HEK293 (cell line): ENCODE measurements around the gene TSPAN9.

ENCODE experiments used
- AEBP2 ChIP-seq: fragments of 450-650 bp; formaldehyde crosslinking; IDR thresholded peaks from 2 replicates; pipeline ENCODE4 v1.5.1; 2016; ENCODE audit warnings: missing biosample characterization, missing genetic modification characterization, borderline replicate concordance
- BCL11B ChIP-seq: fragments of 450-650 bp; formaldehyde crosslinking; IDR thresholded peaks from 2 replicates; pipeline ENCODE4 v1.5.1; 2016; ENCODE audit warnings: low read depth, missing biosample characterization, missing genetic modification characterization
- SCRT1 ChIP-seq: fragments of 450-650 bp; formaldehyde crosslinking; IDR thresholded peaks from 2 replicates; pipeline ENCODE4 v1.5.1; 2016; ENCODE audit warnings: missing biosample characterization, missing genetic modification characterization, borderline replicate concordance
- ZBTB1 ChIP-seq: fragments of 450-650 bp; formaldehyde crosslinking; IDR thresholded peaks from 2 replicates; pipeline ENCODE4 v1.5.1; 2016; ENCODE audit warnings: missing biosample characterization, missing genetic modification characterization
- ZBTB7A ChIP-seq: fragments of 450-650 bp; formaldehyde crosslinking; IDR thresholded peaks from 2 replicates; pipeline ENCODE4 v1.5.1; 2016; ENCODE audit warnings: low read depth, missing biosample characterization, missing genetic modification characterization
- ZBTB8A ChIP-seq: fragments of 450-650 bp; formaldehyde crosslinking; IDR thresholded peaks from 2 replicates; pipeline ENCODE4 v1.5.1; 2016; ENCODE audit warnings: missing biosample characterization, missing genetic modification characterization
- ZNF121 ChIP-seq: fragments of 450-650 bp; formaldehyde crosslinking; IDR thresholded peaks from 2 replicates; pipeline ENCODE4 v1.5.1; 2016; ENCODE audit warnings: missing biosample characterization, missing genetic modification characterization
- ZNF19 ChIP-seq: fragments of 450-650 bp; formaldehyde crosslinking; IDR thresholded peaks from 2 replicates; pipeline ENCODE4; 2016; ENCODE audit warnings: missing biosample characterization, missing genetic modification characterization, low read depth
- ZNF223 ChIP-seq: fragments of 450-650 bp; formaldehyde crosslinking; IDR thresholded peaks from 2 replicates; pipeline ENCODE4 v1.5.1; 2016; ENCODE audit warnings: missing biosample characterization, missing genetic modification characterization
- ZNF26 ChIP-seq: fragments of 450-650 bp; formaldehyde crosslinking; IDR thresholded peaks from 2 replicates; pipeline ENCODE4 v1.5.1; 2016; ENCODE audit warnings: missing biosample characterization, missing genetic modification characterization
- ZNF335 ChIP-seq: fragments of 450-650 bp; formaldehyde crosslinking; conservative IDR thresholded peaks from 2 replicates; pipeline ENCODE4 v1.5.1; 2016; ENCODE audit warnings: missing biosample characterization, missing genetic modification characterization
- ZNF354C ChIP-seq: fragments of 450-650 bp; formaldehyde crosslinking; IDR thresholded peaks from 2 replicates; pipeline ENCODE4 v1.5.1; 2016; ENCODE audit warnings: missing biosample characterization, missing genetic modification characterization, low read depth, borderline replicate concordance
- ZNF404 ChIP-seq: fragments of 450-650 bp; formaldehyde crosslinking; IDR thresholded peaks from 2 replicates; pipeline ENCODE4 v1.5.1; 2017; ENCODE audit warnings: missing biosample characterization, missing genetic modification characterization
- ZNF518A ChIP-seq: fragments of 450-650 bp; formaldehyde crosslinking; conservative IDR thresholded peaks from 2 replicates; pipeline ENCODE4 v1.5.1; 2016; ENCODE audit warnings: low read depth, missing biosample characterization, missing genetic modification characterization
- ZNF600 ChIP-seq: fragments of 450-650 bp; formaldehyde crosslinking; IDR thresholded peaks from 2 replicates; pipeline ENCODE4 v1.5.1; 2016; ENCODE audit warnings: missing biosample characterization, missing genetic modification characterization
- ZNF707 ChIP-seq: fragments of 450-650 bp; formaldehyde crosslinking; IDR thresholded peaks from 2 replicates; pipeline ENCODE4 v1.5.1; 2016; ENCODE audit warnings: missing biosample characterization, missing genetic modification characterization
- TF ChIP-seq, protein P1 (sequence below): fragments of 450-650 bp; formaldehyde crosslinking; IDR thresholded peaks from 2 replicates; pipeline ENCODE4 v1.5.1; 2016; ENCODE audit warnings: missing biosample characterization, missing genetic modification characterization
- TF ChIP-seq, protein P2 (sequence below): fragments of 450-650 bp; formaldehyde crosslinking; IDR thresholded peaks from 2 replicates; pipeline ENCODE4 v1.5.1; 2017; ENCODE audit warnings: missing biosample characterization, missing genetic modification characterization
- TF ChIP-seq, protein P3 (sequence below): fragments of 450-650 bp; formaldehyde crosslinking; IDR thresholded peaks from 2 replicates; pipeline ENCODE4 v1.5.1; 2016; ENCODE audit warnings: missing biosample characterization, missing genetic modification characterization
- TF ChIP-seq, protein P4 (sequence below): fragments of 450-650 bp; formaldehyde crosslinking; IDR thresholded peaks from 2 replicates; pipeline ENCODE4 v1.5.1; 2016; ENCODE audit warnings: missing biosample characterization, missing genetic modification characterization
- TF ChIP-seq, protein P5 (sequence below): fragments of 450-650 bp; formaldehyde crosslinking; IDR thresholded peaks from 2 replicates; pipeline ENCODE4 v1.5.1; 2016; ENCODE audit warnings: missing biosample characterization, missing genetic modification characterization

The TSPAN9 gene

GRCh38 chr12:3199551-3200031, 122.4 kb downstream of the TSPAN9 start (continued):
- TF ChIP-seq ZNF518A (tag by site-specific recombination) (no peak), ZBTB1 (tag by site-specific recombination) (no peak), AEBP2 (no peak), BCL11B (tag by site-specific recombination) (0 out of 2 replicates have a peak, but pooled peaks have one; percentile 51), ZBTB8A (peak; percentile 64; the same call in 1 of the 2 replicates), ZNF121 (tag by site-specific recombination) (no peak), ZNF354C (tag by site-specific recombination) (no peak), SCRT1 (no peak), ZNF404 (tag by site-specific recombination) (no peak), ZNF707 (no peak), ZNF600 (no peak), ZNF223 (tag by site-specific recombination) (no peak), ZBTB7A (tag by site-specific recombination) (peak; percentile 49; the same call in 1 of the 2 replicates), ZNF335 (tag by site-specific recombination) (no peak; the same call in 1 of the 2 replicates), ZNF26 (no peak), ZNF19 (tag by site-specific recombination) (no peak)
- TF ChIP-seq, protein P1, sequence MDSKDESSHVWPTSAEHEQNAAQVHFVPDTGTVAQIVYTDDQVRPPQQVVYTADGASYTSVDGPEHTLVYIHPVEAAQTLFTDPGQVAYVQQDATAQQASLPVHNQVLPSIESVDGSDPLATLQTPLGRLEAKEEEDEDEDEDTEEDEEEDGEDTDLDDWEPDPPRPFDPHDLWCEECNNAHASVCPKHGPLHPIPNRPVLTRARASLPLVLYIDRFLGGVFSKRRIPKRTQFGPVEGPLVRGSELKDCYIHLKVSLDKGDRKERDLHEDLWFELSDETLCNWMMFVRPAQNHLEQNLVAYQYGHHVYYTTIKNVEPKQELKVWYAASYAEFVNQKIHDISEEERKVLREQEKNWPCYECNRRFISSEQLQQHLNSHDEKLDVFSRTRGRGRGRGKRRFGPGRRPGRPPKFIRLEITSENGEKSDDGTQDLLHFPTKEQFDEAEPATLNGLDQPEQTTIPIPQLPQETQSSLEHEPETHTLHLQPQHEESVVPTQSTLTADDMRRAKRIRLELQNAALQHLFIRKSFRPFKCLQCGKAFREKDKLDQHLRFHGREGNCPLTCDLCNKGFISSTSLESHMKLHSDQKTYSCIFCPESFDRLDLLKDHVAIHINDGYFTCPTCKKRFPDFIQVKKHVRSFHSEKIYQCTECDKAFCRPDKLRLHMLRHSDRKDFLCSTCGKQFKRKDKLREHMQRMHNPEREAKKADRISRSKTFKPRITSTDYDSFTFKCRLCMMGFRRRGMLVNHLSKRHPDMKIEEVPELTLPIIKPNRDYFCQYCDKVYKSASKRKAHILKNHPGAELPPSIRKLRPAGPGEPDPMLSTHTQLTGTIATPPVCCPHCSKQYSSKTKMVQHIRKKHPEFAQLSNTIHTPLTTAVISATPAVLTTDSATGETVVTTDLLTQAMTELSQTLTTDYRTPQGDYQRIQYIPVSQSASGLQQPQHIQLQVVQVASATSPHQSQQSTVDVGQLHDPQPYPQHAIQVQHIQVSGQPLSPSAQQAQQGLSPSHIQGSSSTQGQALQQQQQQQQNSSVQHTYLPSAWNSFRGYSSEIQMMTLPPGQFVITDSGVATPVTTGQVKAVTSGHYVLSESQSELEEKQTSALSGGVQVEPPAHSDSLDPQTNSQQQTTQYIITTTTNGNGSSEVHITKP (tag by site-specific recombination), result peak; percentile 67
- TF ChIP-seq, protein P2, sequence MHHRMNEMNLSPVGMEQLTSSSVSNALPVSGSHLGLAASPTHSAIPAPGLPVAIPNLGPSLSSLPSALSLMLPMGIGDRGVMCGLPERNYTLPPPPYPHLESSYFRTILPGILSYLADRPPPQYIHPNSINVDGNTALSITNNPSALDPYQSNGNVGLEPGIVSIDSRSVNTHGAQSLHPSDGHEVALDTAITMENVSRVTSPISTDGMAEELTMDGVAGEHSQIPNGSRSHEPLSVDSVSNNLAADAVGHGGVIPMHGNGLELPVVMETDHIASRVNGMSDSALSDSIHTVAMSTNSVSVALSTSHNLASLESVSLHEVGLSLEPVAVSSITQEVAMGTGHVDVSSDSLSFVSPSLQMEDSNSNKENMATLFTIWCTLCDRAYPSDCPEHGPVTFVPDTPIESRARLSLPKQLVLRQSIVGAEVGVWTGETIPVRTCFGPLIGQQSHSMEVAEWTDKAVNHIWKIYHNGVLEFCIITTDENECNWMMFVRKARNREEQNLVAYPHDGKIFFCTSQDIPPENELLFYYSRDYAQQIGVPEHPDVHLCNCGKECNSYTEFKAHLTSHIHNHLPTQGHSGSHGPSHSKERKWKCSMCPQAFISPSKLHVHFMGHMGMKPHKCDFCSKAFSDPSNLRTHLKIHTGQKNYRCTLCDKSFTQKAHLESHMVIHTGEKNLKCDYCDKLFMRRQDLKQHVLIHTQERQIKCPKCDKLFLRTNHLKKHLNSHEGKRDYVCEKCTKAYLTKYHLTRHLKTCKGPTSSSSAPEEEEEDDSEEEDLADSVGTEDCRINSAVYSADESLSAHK (tag by site-specific recombination), result 0 out of 2 replicates have a peak, but pooled peaks have one; percentile 28
- TF ChIP-seq, protein P3, sequence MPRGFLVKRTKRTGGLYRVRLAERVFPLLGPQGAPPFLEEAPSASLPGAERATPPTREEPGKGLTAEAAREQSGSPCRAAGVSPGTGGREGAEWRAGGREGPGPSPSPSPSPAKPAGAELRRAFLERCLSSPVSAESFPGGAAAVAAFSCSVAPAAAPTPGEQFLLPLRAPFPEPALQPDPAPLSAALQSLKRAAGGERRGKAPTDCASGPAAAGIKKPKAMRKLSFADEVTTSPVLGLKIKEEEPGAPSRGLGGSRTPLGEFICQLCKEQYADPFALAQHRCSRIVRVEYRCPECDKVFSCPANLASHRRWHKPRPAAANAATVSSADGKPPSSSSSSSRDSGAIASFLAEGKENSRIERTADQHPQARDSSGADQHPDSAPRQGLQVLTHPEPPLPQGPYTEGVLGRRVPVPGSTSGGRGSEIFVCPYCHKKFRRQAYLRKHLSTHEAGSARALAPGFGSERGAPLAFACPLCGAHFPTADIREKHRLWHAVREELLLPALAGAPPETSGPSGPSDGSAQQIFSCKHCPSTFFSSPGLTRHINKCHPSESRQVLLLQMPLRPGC (tag by site-specific recombination), result 0 out of 2 replicates have a peak, but pooled peaks have one; percentile 18
- TF ChIP-seq, protein P4, sequence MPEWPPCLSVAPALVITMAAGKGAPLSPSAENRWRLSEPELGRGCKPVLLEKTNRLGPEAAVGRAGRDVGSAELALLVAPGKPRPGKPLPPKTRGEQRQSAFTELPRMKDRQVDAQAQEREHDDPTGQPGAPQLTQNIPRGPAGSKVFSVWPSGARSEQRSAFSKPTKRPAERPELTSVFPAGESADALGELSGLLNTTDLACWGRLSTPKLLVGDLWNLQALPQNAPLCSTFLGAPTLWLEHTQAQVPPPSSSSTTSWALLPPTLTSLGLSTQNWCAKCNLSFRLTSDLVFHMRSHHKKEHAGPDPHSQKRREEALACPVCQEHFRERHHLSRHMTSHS (tag by site-specific recombination), result no peak
- TF ChIP-seq, protein P5, sequence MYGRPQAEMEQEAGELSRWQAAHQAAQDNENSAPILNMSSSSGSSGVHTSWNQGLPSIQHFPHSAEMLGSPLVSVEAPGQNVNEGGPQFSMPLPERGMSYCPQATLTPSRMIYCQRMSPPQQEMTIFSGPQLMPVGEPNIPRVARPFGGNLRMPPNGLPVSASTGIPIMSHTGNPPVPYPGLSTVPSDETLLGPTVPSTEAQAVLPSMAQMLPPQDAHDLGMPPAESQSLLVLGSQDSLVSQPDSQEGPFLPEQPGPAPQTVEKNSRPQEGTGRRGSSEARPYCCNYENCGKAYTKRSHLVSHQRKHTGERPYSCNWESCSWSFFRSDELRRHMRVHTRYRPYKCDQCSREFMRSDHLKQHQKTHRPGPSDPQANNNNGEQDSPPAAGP (tag by site-specific recombination), result 0 out of 2 replicates have a peak, but pooled peaks have one; percentile 23
